Ascending aorta (tissue), 2 donors: Measurements from ENCODE around the gene NMNAT3. TPM values are rescaled to one million over a fixed set of nuclear protein-coding genes. Genes with fewer than 3 reads are reported as not detected.

Source experiments
- DNase-seq, 2 donors: peaks; one replicate each; pipeline ENCODE4 v3.0.0-alpha.2; 2019; ENCODE audit warnings: low spot score in 2 of 2
- H3K27ac ChIP-seq, 2 donors: fragments of 200-600 bp; sonication (generic); one replicate each; pipeline ENCODE4 v1.5.1; 2016 to 2017; ENCODE audit warnings: mild to moderate bottlenecking in 1 of 2
- H3K27me3 ChIP-seq: fragments of 200-600 bp; sonication (generic); one replicate; pipeline ENCODE4 v1.5.1; 2017
- H3K36me3 ChIP-seq, 2 donors: fragments of 200-600 bp; sonication (generic); one replicate each; pipeline ENCODE4 v1.5.1; 2016
- H3K4me1 ChIP-seq, 2 donors: fragments of 200-600 bp; sonication (generic); one replicate each; pipeline ENCODE4 v1.5.1; 2016 to 2017; ENCODE audit warnings: mild to moderate bottlenecking in 1 of 2
- H3K4me3 ChIP-seq, 2 donors: fragments of 200-600 bp; sonication (generic); one replicate each; pipeline ENCODE4 v1.5.1; 2016 to 2017; ENCODE audit warnings: mild to moderate bottlenecking in 1 of 2
- H3K9me3 ChIP-seq, 2 donors: fragments of 200-600 bp; sonication (generic); one replicate each; pipeline ENCODE4 v1.5.1; 2016
- intact Hi-C: fragments of 100-400 bp; cut with DNase I; formaldehyde crosslinking; loops from one replicate; pipeline ENCODE4 v1.15.1; 2023
- total RNA-seq: library from RNA; depleted of rRNA; stranded (reverse); fragments of >200 nt; gene quantifications from one replicate; pipeline ENCODE4 v1.1.0, GENCODE V29; 2016
- TF ChIP-seq, protein P1 (sequence below), 3 experiments: fragments of 200-600 bp in 2 of 3; fragments of 450-650 bp in 1 of 3; sonication (generic) in 2 of 3; IDR thresholded peaks; one replicate each; pipeline ENCODE4 v1.5.1; 2016 to 2019; ENCODE audit warnings: antibody characterized with exemption in 3 of 3, mild to moderate bottlenecking in 1 of 3, moderate library complexity in 1 of 3

Gene NMNAT3
- total RNA-seq, 1 donor from 2014 or later = 1.2 TPM

DNA sequence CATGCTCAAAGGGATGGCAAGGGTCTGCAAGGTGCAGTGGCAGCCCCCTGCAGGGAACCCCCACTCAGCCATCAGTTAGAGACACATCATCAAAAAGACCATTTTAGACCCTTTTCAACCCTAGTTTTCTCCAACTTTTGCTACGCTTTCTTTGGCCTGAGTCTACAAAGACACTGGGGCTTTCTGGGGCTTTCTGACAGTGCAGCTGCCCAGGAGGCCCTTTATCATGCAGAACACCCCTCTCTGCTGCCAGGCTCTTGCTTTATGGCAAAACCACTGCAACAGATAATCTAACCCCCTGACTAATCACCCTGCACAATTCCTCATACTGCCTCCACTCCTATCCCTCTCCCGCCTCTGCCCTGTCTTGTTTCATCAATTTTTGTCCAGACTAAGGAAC, 2.4 kb downstream of the NMNAT3 start:
- Histone ChIP-seq H3K27ac (no peak overlapping the region), H3K9me3 (no peaks in the 10 kb centered on the region), H3K4me1 (no peaks in the 10 kb centered on the region), H3K27me3 (no peaks in the 10 kb centered on the region), H3K36me3 (no peaks in the 10 kb centered on the region), H3K4me3 (no peak overlapping the region)
- intact Hi-C loops = loop anchor here (5.0 to 10.0 kb wide), 2 partner anchors 138 to 1081 kb away; partner anchors contain the start of genes CEP70 and RBP1
- no peak for DNase-seq
- TF ChIP-seq, protein P1, sequence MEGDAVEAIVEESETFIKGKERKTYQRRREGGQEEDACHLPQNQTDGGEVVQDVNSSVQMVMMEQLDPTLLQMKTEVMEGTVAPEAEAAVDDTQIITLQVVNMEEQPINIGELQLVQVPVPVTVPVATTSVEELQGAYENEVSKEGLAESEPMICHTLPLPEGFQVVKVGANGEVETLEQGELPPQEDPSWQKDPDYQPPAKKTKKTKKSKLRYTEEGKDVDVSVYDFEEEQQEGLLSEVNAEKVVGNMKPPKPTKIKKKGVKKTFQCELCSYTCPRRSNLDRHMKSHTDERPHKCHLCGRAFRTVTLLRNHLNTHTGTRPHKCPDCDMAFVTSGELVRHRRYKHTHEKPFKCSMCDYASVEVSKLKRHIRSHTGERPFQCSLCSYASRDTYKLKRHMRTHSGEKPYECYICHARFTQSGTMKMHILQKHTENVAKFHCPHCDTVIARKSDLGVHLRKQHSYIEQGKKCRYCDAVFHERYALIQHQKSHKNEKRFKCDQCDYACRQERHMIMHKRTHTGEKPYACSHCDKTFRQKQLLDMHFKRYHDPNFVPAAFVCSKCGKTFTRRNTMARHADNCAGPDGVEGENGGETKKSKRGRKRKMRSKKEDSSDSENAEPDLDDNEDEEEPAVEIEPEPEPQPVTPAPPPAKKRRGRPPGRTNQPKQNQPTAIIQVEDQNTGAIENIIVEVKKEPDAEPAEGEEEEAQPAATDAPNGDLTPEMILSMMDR (IDR thresholded peaks at IDR 0.05) = no peak

DNA sequence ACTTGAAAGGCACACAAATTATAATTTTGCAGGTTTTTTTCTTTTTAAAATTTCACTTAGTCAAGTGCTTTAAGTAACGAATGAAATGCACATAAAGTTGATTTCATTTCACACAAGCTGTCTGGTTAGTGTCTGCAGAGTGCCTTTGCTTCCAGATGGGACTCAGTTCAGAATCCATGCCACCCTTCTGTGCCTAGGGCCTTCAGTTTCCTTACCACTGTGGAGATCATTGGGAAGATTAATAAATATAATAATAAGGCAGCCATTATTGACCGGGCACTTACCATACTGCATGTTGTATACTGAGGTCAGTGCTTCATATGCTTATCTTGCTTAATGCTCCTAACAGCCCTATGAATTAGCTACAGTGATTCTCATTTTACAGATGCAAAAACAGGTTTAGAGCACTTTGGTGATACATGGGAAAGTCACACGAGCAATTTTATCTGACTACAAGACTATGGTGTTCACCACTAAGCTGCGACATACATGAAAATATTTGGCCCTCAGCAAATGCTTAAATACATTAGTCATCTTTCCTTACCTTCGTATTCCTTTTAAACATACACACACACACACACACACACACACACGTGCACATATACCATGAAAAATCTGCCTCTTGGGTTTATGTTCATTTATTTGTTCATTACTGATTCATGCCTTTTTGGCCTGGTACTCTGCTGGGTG, 3.1 kb downstream of the NMNAT3 start:
- intact Hi-C loops = loop anchor here (5.0 to 10.0 kb wide), 2 partner anchors 137 to 1080 kb away; partner anchors contain the start of genes CEP70 and RBP1
- Histone ChIP-seq H3K27ac (no peak overlapping the region), H3K27me3 (no peaks in the 10 kb centered on the region), H3K9me3 (no peaks in the 10 kb centered on the region), H3K4me1 (no peaks in the 10 kb centered on the region), H3K4me3 (no peak overlapping the region), H3K36me3 (no peaks in the 10 kb centered on the region)
- TF ChIP-seq, protein P1 (IDR thresholded peaks at IDR 0.05) = no peak
- no peak for DNase-seq

DNA sequence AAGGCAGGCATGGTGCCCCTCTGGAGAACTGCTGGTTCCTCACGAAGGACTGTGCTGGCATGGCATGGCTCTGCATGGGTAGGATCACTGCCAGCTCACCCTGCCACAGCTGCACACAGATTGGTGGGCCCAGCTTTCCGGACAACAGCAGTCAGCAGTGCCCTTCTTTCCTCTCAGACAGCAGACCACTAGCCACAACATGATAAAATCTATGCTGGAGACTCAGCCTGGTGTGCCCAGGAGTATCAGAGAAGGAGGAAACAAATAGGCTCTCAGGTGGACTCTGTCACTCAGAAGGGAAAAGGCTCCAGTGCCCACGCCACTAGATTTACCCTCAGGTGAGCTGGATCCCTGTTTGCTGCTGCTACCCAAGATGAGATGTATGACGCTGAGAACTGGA, 4.9 kb downstream of the NMNAT3 start:
- Histone ChIP-seq H3K4me1 (no peaks in the 10 kb centered on the region), H3K27me3 (no peaks in the 10 kb centered on the region), H3K9me3 (no peaks in the 10 kb centered on the region), H3K4me3 (no peak overlapping the region), H3K27ac (no peak overlapping the region), H3K36me3 (no peaks in the 10 kb centered on the region)
- intact Hi-C loops = loop anchor here (10.0 kb wide), 1 partner anchor 1078 kb away; the partner anchor contains the start of gene CEP70
- TF ChIP-seq, protein P1 (IDR thresholded peaks at IDR 0.05) = no peak
- no peak for DNase-seq

DNA sequence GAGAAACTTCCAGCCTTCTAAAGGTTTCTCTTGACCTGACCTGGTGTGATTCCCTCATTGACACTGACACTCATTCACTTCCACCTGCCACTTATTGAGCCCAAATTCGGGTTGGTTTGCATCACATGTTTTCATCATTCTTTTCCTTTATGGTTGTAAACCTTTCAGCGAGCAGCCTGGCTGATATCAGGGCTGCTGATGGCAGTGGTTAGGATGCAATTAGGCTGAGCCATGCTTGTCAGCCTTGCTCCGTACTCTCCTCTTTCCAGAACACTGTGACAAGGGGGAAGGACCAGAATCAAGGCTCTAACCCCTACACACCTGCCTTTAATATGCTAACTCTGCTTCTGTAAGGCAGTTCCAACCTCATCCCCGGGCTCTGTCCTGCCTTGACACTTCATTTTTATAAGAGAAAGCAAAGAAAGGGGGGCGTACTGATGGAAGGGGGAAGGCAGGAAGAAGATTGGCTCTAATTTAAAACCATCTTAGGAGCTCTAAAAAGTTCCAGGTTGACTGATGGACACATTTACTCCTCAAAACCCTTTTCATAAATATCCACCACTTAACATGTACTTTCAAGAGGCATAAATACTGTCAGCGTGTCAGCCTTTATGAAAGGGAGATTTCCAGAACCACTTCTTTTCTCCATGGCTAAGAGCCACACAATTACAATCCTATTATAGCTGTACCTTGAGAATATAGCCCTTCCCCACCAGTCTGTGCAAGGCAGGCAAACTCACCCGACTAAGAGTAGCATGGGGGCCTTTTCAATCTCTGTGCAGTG, 5.7 kb downstream of the NMNAT3 start:
- Histone ChIP-seq H3K27me3 (no peaks in the 10 kb centered on the region), H3K9me3 (no peaks in the 10 kb centered on the region), H3K27ac (no peak overlapping the region), H3K36me3 (no peaks in the 10 kb centered on the region), H3K4me1 (no peaks in the 10 kb centered on the region), H3K4me3 (no peak overlapping the region)
- TF ChIP-seq, protein P1 (IDR thresholded peaks at IDR 0.05) = no peak
- DNase-seq = no peak
- intact Hi-C loops = loop anchor here (10.0 kb wide), 1 partner anchor 1077 kb away; the partner anchor contains the start of gene CEP70

DNA sequence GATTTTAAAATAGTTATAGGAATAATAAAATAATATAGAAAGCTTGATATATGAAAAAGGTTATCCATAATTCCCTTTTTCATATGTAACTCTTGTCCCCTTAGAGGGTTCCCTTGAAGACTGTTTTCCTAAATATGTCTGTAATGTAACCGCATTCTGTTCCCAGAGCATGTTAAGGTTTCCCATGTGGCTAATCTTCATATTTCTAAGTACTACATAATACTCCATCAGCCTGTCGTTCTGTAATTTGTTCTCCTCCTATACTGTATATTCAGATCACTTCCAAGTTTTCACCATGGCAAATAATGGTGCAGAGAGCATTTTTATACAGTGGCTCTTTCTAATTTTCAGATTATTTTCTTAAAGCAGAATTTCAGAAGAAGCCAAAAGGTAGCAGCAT, 6.7 kb downstream of the NMNAT3 start:
- no peak for DNase-seq
- Histone ChIP-seq H3K9me3 (no peaks in the 10 kb centered on the region), H3K4me1 (no peaks in the 10 kb centered on the region), H3K36me3 (no peaks in the 10 kb centered on the region), H3K27ac (no peak overlapping the region), H3K4me3 (no peak overlapping the region), H3K27me3 (no peaks in the 10 kb centered on the region)
- TF ChIP-seq, protein P1 (IDR thresholded peaks at IDR 0.05) = no peak
- intact Hi-C loops = loop anchor here (10.0 kb wide), 1 partner anchor 1076 kb away; the partner anchor contains the start of gene CEP70
